K562 (cell line): ENCODE measurements around the gene CMTR2. TPM values are rescaled to one million over a fixed set of nuclear protein-coding genes. Genes with fewer than 3 reads are reported as not detected.

ENCODE experiments used
- ATAC-seq: fragments of 200-7000 bp; cut with Tn5 transposase; 3 replicates; pipeline ENCODE4 v1.9.1; 2020; ENCODE audit warnings: moderate library complexity
- BruUV-seq: library from RNA; stranded (reverse); fragments of 400-500 nt; replicated peaks from 2 replicates; lab custom pipeline; 2021; lab: Mats Ljungman, UMichigan
- CTCF ChIA-PET: fragments of 300-600 bp; formaldehyde crosslinking; extraction: SDS; loops from one replicate; lab custom pipeline; 2021; ENCODE audit warnings: low intra/inter-chr PET ratio; lab: Yijun Ruan, JAX
- POLR2A ChIA-PET: fragments of 300-600, 350-650 bp; sonication (Branson Sonifier 250); formaldehyde crosslinking; extraction: SDS; loops from one replicate; lab custom pipeline; 2021; ENCODE audit warnings: antibody characterized with exemption, inconsistent platforms; lab: Yijun Ruan, JAX
- DNase-seq, 4 experiments: peaks; one replicate each; pipeline versions ENCODE4 v3.0.0 to v3.0.0-alpha.2; 2011 to 2018; ENCODE audit warnings: low spot score in 3 of 4, mixed read lengths in 3 of 4; ENCODE audit errors: extremely low read depth in 1 of 4
- FAIRE-seq: peaks from 2 replicates; lab custom pipeline; 2011; peaks lifted over from hg19 to GRCh38; lab: Jason Lieb, UNC
- H2AFZ ChIP-seq: 2 replicates; pipeline ENCODE4 v1.6.0; 2011; ENCODE audit warnings: low read depth, low read length, control low read depth, inconsistent platforms
- H3K27ac ChIP-seq: fragments of 200-600 bp; 3 replicates; pipeline ENCODE4 v1.8.0; 2011; ENCODE audit warnings: low read depth, mild to moderate bottlenecking, control low read depth, inconsistent platforms, low read length, moderate library complexity, mixed read lengths; ENCODE audit errors: extremely low read depth
- H3K27me3 ChIP-seq, 2 experiments: fragments of 300-600 bp in 1 of 2; 2 replicates in 1 of 2; 3 replicates in 1 of 2; pipeline versions ENCODE4 v1.6.0 to v1.8.0; 2011; ENCODE audit warnings: inconsistent platforms in 2 of 2, low read length in 2 of 2, mild to moderate bottlenecking in 1 of 2, mixed read lengths in 1 of 2, moderate library complexity in 1 of 2; ENCODE audit not compliant: control insufficient read depth in 2 of 2, insufficient read depth in 2 of 2
- H3K36me3 ChIP-seq: fragments of 300-600 bp; 3 replicates; pipeline ENCODE4 v1.8.0; 2011; ENCODE audit warnings: mild to moderate bottlenecking, low read length, inconsistent platforms; ENCODE audit not compliant: control insufficient read depth, insufficient read depth
- H3K4me1 ChIP-seq, 2 experiments: fragments of 200-600 bp in 1 of 2; replicated peaks in 1 of 2; 2 replicates in 1 of 2; 3 replicates in 1 of 2; pipeline versions ENCODE4 v1.5.1 to v1.8.0; 2011; ENCODE audit warnings: inconsistent platforms in 2 of 2, low read length in 2 of 2, mild to moderate bottlenecking in 1 of 2, mixed read lengths in 1 of 2, moderate library complexity in 1 of 2; ENCODE audit not compliant: control insufficient read depth in 2 of 2, insufficient read depth in 2 of 2
- H3K4me2 ChIP-seq: 2 replicates; pipeline ENCODE4 v1.6.1; 2011; ENCODE audit warnings: low read length, control low read depth, inconsistent platforms, mixed read lengths; ENCODE audit not compliant: insufficient read depth
- H3K4me3 ChIP-seq: fragments of 200-600 bp; sonication (generic), shearing (Covaris generic); 2 replicates; pipeline ENCODE4 v1.5.1; 2016; ENCODE audit warnings: control low read depth, inconsistent platforms
- H3K79me2 ChIP-seq: fragments of 200-600 bp; 3 replicates; pipeline ENCODE4 v1.8.0; 2011; ENCODE audit warnings: low read length, inconsistent platforms; ENCODE audit not compliant: control insufficient read depth, insufficient read depth
- H3K9ac ChIP-seq, 2 experiments: 2 replicates each; pipeline versions ENCODE4 v1.6.0 to v1.6.1; 2011; ENCODE audit warnings: low read depth in 2 of 2, low read length in 2 of 2, control low read depth in 1 of 2, inconsistent platforms in 1 of 2, mild to moderate bottlenecking in 1 of 2, mixed read lengths in 1 of 2; ENCODE audit not compliant: insufficient read depth in 1 of 2
- H3K9me1 ChIP-seq: one replicate; pipeline ENCODE4 v1.6.0; 2011; ENCODE audit warnings: inconsistent platforms, mild to moderate bottlenecking, low read length, moderate library complexity; ENCODE audit not compliant: control insufficient read depth, insufficient read depth
- H3K9me3 ChIP-seq: replicated peaks from 2 replicates; pipeline ENCODE4 v1.5.1; 2011; ENCODE audit warnings: low read depth, low read length, inconsistent platforms; ENCODE audit not compliant: control insufficient read depth, insufficient read depth
- H4K20me1 ChIP-seq: replicated peaks from 2 replicates; pipeline ENCODE4 v1.6.1; 2011; ENCODE audit warnings: low read length, inconsistent platforms, mixed read lengths; ENCODE audit not compliant: control insufficient read depth, insufficient read depth
- ARID1B ChIP-seq: fragments of 450-650 bp; IDR thresholded peaks from 2 replicates; pipeline ENCODE4 v1.6.1; 2016; ENCODE audit warnings: antibody characterized with exemption, mild to moderate bottlenecking, inconsistent platforms
- NRF1 ChIP-seq, 2 experiments: fragments of 450-650 bp; IDR thresholded peaks in 1 of 2; conservative IDR thresholded peaks in 1 of 2; 2 replicates each; pipeline ENCODE4 v1.6.1; 2014; ENCODE audit warnings: mild to moderate bottlenecking in 2 of 2
- ZNF347 ChIP-seq: fragments of 450-650 bp; formaldehyde crosslinking; IDR thresholded peaks from 2 replicates; pipeline ENCODE4 v1.4.0; 2020; ENCODE audit warnings: low read depth, mild to moderate bottlenecking, moderate library complexity
- ZNF644 ChIP-seq: fragments of 200-800 bp; sonication (Bioruptor generic); IDR thresholded peaks from 2 replicates; pipeline ENCODE4 v1.6.1; 2016; ENCODE audit warnings: low read depth, missing genetic modification characterization, missing compliant biosample characterization
- ZNF76 ChIP-seq: fragments of 250-450 bp; sonication (Bioruptor Pico); IDR thresholded peaks from 2 replicates; pipeline ENCODE4 v1.4.0; 2020; ENCODE audit warnings: mild to moderate bottlenecking, moderate library complexity, borderline replicate concordance
- ZNF766 ChIP-seq: fragments of 200-800 bp; sonication (Bioruptor generic); conservative IDR thresholded peaks from 2 replicates; pipeline ENCODE4 v1.6.1; 2016; ENCODE audit warnings: missing genetic modification characterization, missing compliant biosample characterization
- ZSCAN29 ChIP-seq: fragments of 450-650 bp; IDR thresholded peaks from 2 replicates; pipeline ENCODE4 v1.6.1; 2017
- WGBS: fragments of 100-300 bp; shearing (Covaris generic); methylation state at CpG from one replicate; pipeline ENCODE4 v1.1.6; 2016; ENCODE audit warnings: low coverage, mixed read lengths; ENCODE audit not compliant: insufficient coverage; ENCODE audit errors: missing lambda C conversion rate; 5-methylcytosine and 5-hydroxymethylcytosine counted together
- in situ Hi-C: fragments of 300-500 bp; cut with MboI; formaldehyde crosslinking; loops from 4 replicates; pipeline ENCODE4 v1.15.0; 2018; ENCODE audit warnings: inconsistent platforms, mixed read lengths
- intact Hi-C: fragments of 100-400 bp; cut with micrococcal nuclease; formaldehyde crosslinking; loops from 2 replicates; pipeline ENCODE4 v1.14.2; 2022
- polyA plus RNA-seq, 8 experiments: library from polyadenylated mRNA; depleted of rRNA in 4 of 8; stranded (reverse) in 5 of 8; unstranded in 3 of 8; fragments of >200 nt; fragmentation: Nextera tagmentation in 2 of 8; fragmentation: Illumina TruSeq in 1 of 8; extraction: Ambion mirVana in 2 of 8; extraction: Trizol in 1 of 8; gene quantifications; 2 replicates each; pipeline versions ENCODE4 v1.2.1 to v1.2.3, GENCODE V29; 2011 to 2014; ENCODE audit warnings: inconsistent platforms in 1 of 8, missing spikeins in 1 of 8
- total RNA-seq, 7 experiments: library from RNA; depleted of rRNA in 6 of 7; stranded (reverse); fragments of >200 nt in 6 of 7; fragmentation: Illumina TruSeq in 2 of 7; extraction: Trizol in 2 of 7; gene quantifications; 2 replicates each; pipeline versions ENCODE4 v1.2.1 to v1.2.3, GENCODE V29; 2011 to 2021; ENCODE audit warnings: low replicate concordance in 1 of 7
- TF ChIP-seq, protein P1 (sequence below): fragments of 250-450 bp; sonication (Bioruptor Pico); IDR thresholded peaks from 2 replicates; pipeline ENCODE4 v1.5.0; 2020; ENCODE audit warnings: mild to moderate bottlenecking
- TF ChIP-seq, protein P2 (sequence below): IDR thresholded peaks from 2 replicates; pipeline ENCODE4 v1.6.1; 2016; ENCODE audit warnings: missing genetic modification characterization, missing compliant biosample characterization
- TF ChIP-seq, protein P3 (sequence below): sonication (generic); formaldehyde crosslinking; IDR thresholded peaks from 2 replicates; pipeline ENCODE4 v1.8.1; 2022; ENCODE audit warnings: missing genetic modification reagents

The CMTR2 gene
- total and polyA plus RNA-seq, 9 of the 15 experiments (the other 6 are each of a cell fraction or from before 2014, with no cell fraction given) = 4.6 to 24.8 (median 12.7) TPM

DNA sequence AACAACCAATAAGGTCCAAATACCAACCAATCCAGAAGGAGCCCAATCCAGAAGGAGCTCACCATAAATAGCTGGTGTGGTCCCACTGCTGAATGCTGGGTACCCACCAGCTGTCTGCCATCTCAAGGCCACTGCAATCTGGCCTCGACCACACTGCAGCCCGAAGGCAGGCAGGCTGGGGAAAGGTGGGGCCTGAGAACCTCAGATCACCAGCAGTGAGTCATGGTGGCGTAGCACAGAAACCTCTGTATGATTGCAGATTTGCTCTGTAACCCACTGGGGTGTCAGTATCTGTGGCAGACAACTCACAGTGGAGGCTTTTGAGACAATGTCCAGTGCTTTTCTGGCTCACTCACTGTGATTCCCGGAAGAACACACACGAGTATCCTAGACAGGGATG lies 14.7 kb upstream of the CMTR2 start (continued):
- TF ChIP-seq, protein P1, sequence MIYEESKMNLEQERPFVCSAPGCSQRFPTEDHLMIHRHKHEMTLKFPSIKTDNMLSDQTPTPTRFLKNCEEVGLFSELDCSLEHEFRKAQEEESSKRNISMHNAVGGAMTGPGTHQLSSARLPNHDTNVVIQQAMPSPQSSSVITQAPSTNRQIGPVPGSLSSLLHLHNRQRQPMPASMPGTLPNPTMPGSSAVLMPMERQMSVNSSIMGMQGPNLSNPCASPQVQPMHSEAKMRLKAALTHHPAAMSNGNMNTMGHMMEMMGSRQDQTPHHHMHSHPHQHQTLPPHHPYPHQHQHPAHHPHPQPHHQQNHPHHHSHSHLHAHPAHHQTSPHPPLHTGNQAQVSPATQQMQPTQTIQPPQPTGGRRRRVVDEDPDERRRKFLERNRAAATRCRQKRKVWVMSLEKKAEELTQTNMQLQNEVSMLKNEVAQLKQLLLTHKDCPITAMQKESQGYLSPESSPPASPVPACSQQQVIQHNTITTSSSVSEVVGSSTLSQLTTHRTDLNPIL (CRISPR knock-in tag) = no peak
- TF ChIP-seq ZNF76 (no peak), ARID1B (no peak), ZSCAN29 (no peak)

DNA sequence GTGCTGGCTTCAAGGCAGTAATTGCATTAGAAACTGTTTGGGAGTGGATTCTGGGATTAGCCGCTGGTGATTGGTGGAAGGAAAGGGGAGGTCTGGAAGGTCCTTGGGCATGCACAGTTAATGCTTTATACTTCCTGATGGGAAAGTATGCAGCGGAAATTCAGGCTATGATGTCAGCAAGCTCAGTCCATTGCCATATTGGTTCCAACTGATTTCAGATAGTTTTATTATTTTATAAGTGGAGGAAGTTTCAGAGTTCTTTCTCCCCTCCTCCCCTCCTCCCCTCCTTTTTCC lies 8.1 kb upstream of the CMTR2 start:
- Histone ChIP-seq H3K9me1 (no peaks in the 10 kb centered on the region), H3K27ac (no peak overlapping the region), H3K79me2 (no peaks in the 10 kb centered on the region), H2AFZ (no peak overlapping the region), H3K9me3 (no peaks in the 10 kb centered on the region), H3K36me3 (no peaks in the 10 kb centered on the region), H3K27me3 (peaks cover 0 to 19% of the 10 kb centered on the region in 2 experiments; a peak in 2 of 5 replicates), H3K4me1 (no peaks in the 10 kb centered on the region), H4K20me1 (no peaks in the 10 kb centered on the region), H3K9ac (no peak overlapping the region), H3K4me2 (no peak overlapping the region), H3K4me3 (no peak overlapping the region)
- WGBS = 0% methylated on average over 2 of the region's 2 CpGs
- intact Hi-C loops (no loop called here), in situ Hi-C loops (no loop called here)
- TF ChIP-seq, protein P2, sequence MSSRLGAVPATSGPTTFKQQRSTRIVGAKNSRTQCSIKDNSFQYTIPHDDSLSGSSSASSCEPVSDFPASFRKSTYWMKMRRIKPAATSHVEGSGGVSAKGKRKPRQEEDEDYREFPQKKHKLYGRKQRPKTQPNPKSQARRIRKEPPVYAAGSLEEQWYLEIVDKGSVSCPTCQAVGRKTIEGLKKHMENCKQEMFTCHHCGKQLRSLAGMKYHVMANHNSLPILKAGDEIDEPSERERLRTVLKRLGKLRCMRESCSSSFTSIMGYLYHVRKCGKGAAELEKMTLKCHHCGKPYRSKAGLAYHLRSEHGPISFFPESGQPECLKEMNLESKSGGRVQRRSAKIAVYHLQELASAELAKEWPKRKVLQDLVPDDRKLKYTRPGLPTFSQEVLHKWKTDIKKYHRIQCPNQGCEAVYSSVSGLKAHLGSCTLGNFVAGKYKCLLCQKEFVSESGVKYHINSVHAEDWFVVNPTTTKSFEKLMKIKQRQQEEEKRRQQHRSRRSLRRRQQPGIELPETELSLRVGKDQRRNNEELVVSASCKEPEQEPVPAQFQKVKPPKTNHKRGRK (tag) = 0 out of 2 replicates have a peak, but pooled peaks have one; percentile 46
- TF ChIP-seq ZNF766 (CRISPR knock-in tag) (no peak), NRF1 (conservative IDR thresholded peaks at IDR 0.05 in 1 of 2, IDR thresholded peaks at IDR 0.05 in 1 of 2) (0 out of 4 replicates have a peak, but pooled peaks of 1 of the 2 experiments have one; percentile 14), ZNF644 (no peak), ZNF347 (CRISPR knock-in tag) (no peak)
- TF ChIP-seq, protein P3, sequence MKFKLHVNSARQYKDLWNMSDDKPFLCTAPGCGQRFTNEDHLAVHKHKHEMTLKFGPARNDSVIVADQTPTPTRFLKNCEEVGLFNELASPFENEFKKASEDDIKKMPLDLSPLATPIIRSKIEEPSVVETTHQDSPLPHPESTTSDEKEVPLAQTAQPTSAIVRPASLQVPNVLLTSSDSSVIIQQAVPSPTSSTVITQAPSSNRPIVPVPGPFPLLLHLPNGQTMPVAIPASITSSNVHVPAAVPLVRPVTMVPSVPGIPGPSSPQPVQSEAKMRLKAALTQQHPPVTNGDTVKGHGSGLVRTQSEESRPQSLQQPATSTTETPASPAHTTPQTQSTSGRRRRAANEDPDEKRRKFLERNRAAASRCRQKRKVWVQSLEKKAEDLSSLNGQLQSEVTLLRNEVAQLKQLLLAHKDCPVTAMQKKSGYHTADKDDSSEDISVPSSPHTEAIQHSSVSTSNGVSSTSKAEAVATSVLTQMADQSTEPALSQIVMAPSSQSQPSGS (CRISPR knock-in tag) = no peak
- ATAC-seq (no peak), DNase-seq (no peak), FAIRE-seq (no peak)
- ChIA-PET CTCF (no interaction called here), POLR2A (interaction anchor here (0.8 kb wide), 1 partner anchor 14 kb away, joined by 5 read pairs; no protein-coding TSS in a partner anchor)
- BruUV-seq = no TSS peak
